A549 (cell line): Measurements from ENCODE around the gene KCTD3. TPM values are rescaled to one million over a fixed set of nuclear protein-coding genes. Genes with fewer than 3 reads are reported as not detected.

Source experiments
- ATAC-seq, 2 experiments: fragments of 200-7000 bp in 1 of 2; fragments of >200 bp in 1 of 2; cut with Nextera tagmentation in 1 of 2; cut with Tn5 transposase in 1 of 2; 3 replicates each; pipeline versions ENCODE4 v1.8.0 to v1.9.1; 2018 to 2020; ENCODE audit warnings: mild to moderate bottlenecking in 1 of 2, moderate library complexity in 1 of 2
- CTCF ChIA-PET: fragments of 300-600 bp; sonication (Branson Sonifier 250); formaldehyde crosslinking; extraction: SDS; loops from one replicate; lab custom pipeline; 2021; ENCODE audit warnings: antibody characterized with exemption, inconsistent platforms; lab: Yijun Ruan, JAX
- POLR2A ChIA-PET: fragments of 350-600 bp; formaldehyde crosslinking; extraction: SDS; loops from one replicate; lab custom pipeline; 2021; ENCODE audit warnings: antibody characterized with exemption, inconsistent platforms; lab: Yijun Ruan, JAX
- DNase-seq, 2 experiments: peaks; one replicate each; pipeline versions ENCODE4 v3.0.0 to v3.0.0-alpha.2; 2011 to 2016; ENCODE audit warnings: low read depth in 1 of 2, low spot score in 1 of 2
- FAIRE-seq: peaks from 2 replicates; lab custom pipeline; 2011; peaks lifted over from hg19 to GRCh38; lab: Jason Lieb, UNC
- H3K27ac ChIP-seq, 2 experiments: fragments of >200 bp; sonication (Bioruptor Twin); formaldehyde crosslinking; 3 replicates each; pipeline ENCODE4 v1.5.1; 2016 to 2017
- H3K4me1 ChIP-seq: fragments of >200 bp; sonication (Bioruptor Twin); formaldehyde crosslinking; 3 replicates; pipeline ENCODE4 v1.6.1; 2016
- H3K4me2 ChIP-seq: fragments of >200 bp; sonication (Bioruptor Twin); formaldehyde crosslinking; 3 replicates; pipeline ENCODE4 v1.6.1; 2016
- H3K4me3 ChIP-seq: fragments of >200 bp; sonication (Bioruptor Twin); formaldehyde crosslinking; 3 replicates; pipeline ENCODE4 v1.5.1; 2016
- H3K9me3 ChIP-seq: fragments of >200 bp; sonication (Bioruptor Twin); formaldehyde crosslinking; 3 replicates; pipeline ENCODE4 v1.6.1; 2016
- ATOH8 ChIP-seq: fragments of 250-450 bp; sonication (Bioruptor Pico); IDR thresholded peaks from 2 replicates; pipeline ENCODE4 v1.5.0; 2020; ENCODE audit warnings: low read depth, mild to moderate bottlenecking, moderate library complexity
- BCL3 ChIP-seq: fragments of >200 bp; sonication (Bioruptor Twin); formaldehyde crosslinking; IDR thresholded peaks from 3 replicates; pipeline ENCODE4 v1.6.1; 2016
- BHLHE40 ChIP-seq: IDR thresholded peaks from 2 replicates; pipeline ENCODE4 v1.6.1; 2012; ENCODE audit warnings: low read depth, low read length, inconsistent platforms
- CBX2 ChIP-seq: fragments of 200-600 bp; sonication (generic); IDR thresholded peaks from 2 replicates; pipeline ENCODE4 v1.6.1; 2016; ENCODE audit warnings: low read depth, mild to moderate bottlenecking, borderline replicate concordance
- CHD2 ChIP-seq: fragments of 150-350 bp; IDR thresholded peaks from 2 replicates; pipeline ENCODE4 v1.6.1; 2014; ENCODE audit warnings: low read length; ENCODE audit not compliant: partially characterized antibody
- CHD4 ChIP-seq: fragments of 200-600 bp; sonication (generic); IDR thresholded peaks from 2 replicates; pipeline ENCODE4 v1.6.1; 2016; ENCODE audit warnings: antibody characterized with exemption, mild to moderate bottlenecking, borderline replicate concordance
- EP300 ChIP-seq, 2 experiments: fragments of >200 bp; sonication (Bioruptor Twin); formaldehyde crosslinking; IDR thresholded peaks; 2 replicates in 1 of 2; 3 replicates in 1 of 2; pipeline ENCODE4 v1.6.1; 2016 to 2017
- FOSL2 ChIP-seq, 2 experiments: fragments of 450-650 bp in 1 of 2; fragments of >200 bp in 1 of 2; sonication (Bioruptor Twin) in 1 of 2; formaldehyde crosslinking; IDR thresholded peaks; 2 replicates each; pipeline versions ENCODE4 v1.5.0 to v1.6.1; 2016 to 2020; ENCODE audit warnings: mild to moderate bottlenecking in 1 of 2, moderate library complexity in 1 of 2
- FOXS1 ChIP-seq: fragments of 250-450 bp; sonication (Bioruptor Pico); IDR thresholded peaks from 2 replicates; pipeline ENCODE4 v1.5.0; 2020; ENCODE audit warnings: mild to moderate bottlenecking, moderate library complexity
- HES2 ChIP-seq: fragments of >200 bp; sonication (Bioruptor Twin); formaldehyde crosslinking; IDR thresholded peaks from 2 replicates; pipeline ENCODE4 v1.6.1; 2016
- HMGXB4 ChIP-seq: fragments of 250-450 bp; sonication (Bioruptor Pico); IDR thresholded peaks from 2 replicates; pipeline ENCODE4 v1.5.0; 2021; ENCODE audit warnings: mild to moderate bottlenecking, moderate library complexity, borderline replicate concordance
- HOXB5 ChIP-seq: fragments of 250-450 bp; sonication (Bioruptor Pico); IDR thresholded peaks from 2 replicates; pipeline ENCODE4 v1.5.0; 2020; ENCODE audit warnings: mild to moderate bottlenecking, moderate library complexity
- JUNB ChIP-seq: fragments of >200 bp; sonication (Bioruptor Twin); formaldehyde crosslinking; IDR thresholded peaks from 2 replicates; pipeline ENCODE4 v1.6.1; 2016
- MAFK ChIP-seq: fragments of 450-650 bp; IDR thresholded peaks from 2 replicates; pipeline ENCODE4 v1.6.1; 2014; ENCODE audit not compliant: partially characterized antibody
- MAX ChIP-seq: IDR thresholded peaks from 2 replicates; pipeline ENCODE4 v1.6.1; 2012
- NFE2L2 ChIP-seq: fragments of 150-350 bp; conservative IDR thresholded peaks from 2 replicates; pipeline ENCODE4 v1.6.1; 2014; ENCODE audit warnings: low read length
- NPAS2 ChIP-seq: fragments of 250-450 bp; sonication (Bioruptor Pico); IDR thresholded peaks from 2 replicates; pipeline ENCODE4 v1.8.0; 2022; ENCODE audit warnings: mild to moderate bottlenecking, moderate library complexity, borderline replicate concordance
- NR3C1 ChIP-seq: fragments of >200 bp; sonication (Bioruptor Twin); formaldehyde crosslinking; IDR thresholded peaks from 3 replicates; pipeline ENCODE4 v1.6.1; 2017
- PBX3 ChIP-seq: IDR thresholded peaks from 2 replicates; pipeline ENCODE4 v1.6.1; 2012
- POLR2A ChIP-seq: IDR thresholded peaks from 2 replicates; pipeline ENCODE4 v1.6.1; 2012; ENCODE audit warnings: mild to moderate bottlenecking, low read length
- RAD21 ChIP-seq, 2 experiments: fragments of >200 bp in 1 of 2; sonication (Bioruptor Twin) in 1 of 2; formaldehyde crosslinking in 1 of 2; IDR thresholded peaks in 1 of 2; conservative IDR thresholded peaks in 1 of 2; 2 replicates in 1 of 2; 3 replicates in 1 of 2; pipeline ENCODE4 v1.6.1; 2012 to 2018; ENCODE audit warnings: inconsistent platforms in 1 of 2
- RARB ChIP-seq: fragments of 250-450 bp; sonication (Bioruptor Pico); IDR thresholded peaks from 2 replicates; pipeline ENCODE4 v1.8.0; 2021; ENCODE audit warnings: mild to moderate bottlenecking, moderate library complexity
- RNF2 ChIP-seq: fragments of 200-600 bp; sonication (generic); IDR thresholded peaks from 2 replicates; pipeline ENCODE4 v1.6.1; 2016; ENCODE audit warnings: low read depth, mild to moderate bottlenecking, antibody characterized with exemption, moderate library complexity, borderline replicate concordance
- SMC3 ChIP-seq: fragments of >200 bp; sonication (Bioruptor Twin); formaldehyde crosslinking; IDR thresholded peaks from 3 replicates; pipeline ENCODE4 v1.6.1; 2018; ENCODE audit warnings: inconsistent platforms
- TFCP2L1 ChIP-seq: fragments of 250-450 bp; sonication (Bioruptor Pico); IDR thresholded peaks from 2 replicates; pipeline ENCODE4 v1.5.0; 2021; ENCODE audit warnings: mild to moderate bottlenecking
- USF2 ChIP-seq: fragments of 450-650 bp; IDR thresholded peaks from 2 replicates; pipeline ENCODE4 v1.6.1; 2014; ENCODE audit warnings: antibody characterized with exemption
- ZFP36 ChIP-seq: fragments of 450-650 bp; IDR thresholded peaks from 2 replicates; pipeline ENCODE4 v1.6.1; 2014; ENCODE audit warnings: borderline replicate concordance; ENCODE audit not compliant: partially characterized antibody
- ZNF302 ChIP-seq: fragments of 250-450 bp; sonication (Bioruptor Pico); IDR thresholded peaks from 2 replicates; pipeline ENCODE4 v1.9.0; 2021; ENCODE audit warnings: inconsistent platforms, mild to moderate bottlenecking, moderate library complexity
- ZSCAN20 ChIP-seq: fragments of 250-450 bp; sonication (Bioruptor Pico); IDR thresholded peaks from 2 replicates; pipeline ENCODE4 v1.8.0; 2022; ENCODE audit warnings: mild to moderate bottlenecking, moderate library complexity
- WGBS: methylation state at CpG from one replicate; pipeline ENCODE4 v1.1.6; 2017; ENCODE audit errors: missing lambda C conversion rate; 5-methylcytosine and 5-hydroxymethylcytosine counted together
- polyA plus RNA-seq, 4 experiments: library from polyadenylated mRNA; depleted of rRNA in 3 of 4; stranded (reverse); fragments of >200 nt; fragmentation: RNase III in 1 of 4; extraction: RNeasy Plus Mini Kit Qiagen cat#74134 plus additional on column Dnase treatment in 1 of 4; gene quantifications; 2 replicates in 3 of 4; 3 replicates in 1 of 4; pipeline ENCODE4 v1.2.3, GENCODE V29; 2011 to 2017

The KCTD3 gene
- polyA plus RNA-seq, 2 of the 4 experiments (the other 2 are of a cell fraction): 33.0 to 69.4 TPM

GRCh38 chr1:215539803-215540570, 27.1 kb upstream of the KCTD3 start (continued):
- TF ChIP-seq HMGXB4 (CRISPR knock-in tag): no peak
- TF ChIP-seq MAFK: no peak
- TF ChIP-seq CBX2: no peak
- no peak for TF ChIP-seq ZNF302 (CRISPR knock-in tag)
- TF ChIP-seq RAD21 (conservative IDR thresholded peaks at IDR 0.05 in 1 of 2, IDR thresholded peaks at IDR 0.05 in 1 of 2): no peak
- TF ChIP-seq POLR2A: no peak
- TF ChIP-seq, all 56 proteins: peak for 0

GRCh38 chr1:215542301-215542700, 24.8 kb upstream of the KCTD3 start:
- no peak for FAIRE-seq
- 4% methylated on average over 1 of the region's 1 CpG for WGBS
- no peak overlapping the region for H3K4me2 ChIP-seq
- ChIA-PET POLR2A (no interaction called here), CTCF (no interaction called here)
- TF ChIP-seq SMC3 (no peak), PBX3 (no peak), RNF2 (no peak), CBX2 (no peak), CHD4 (no peak), JUNB (no peak), RARB (CRISPR knock-in tag) (no peak), HOXB5 (CRISPR knock-in tag) (no peak), RAD21 (conservative IDR thresholded peaks at IDR 0.05 in 1 of 2, IDR thresholded peaks at IDR 0.05 in 1 of 2) (no peak), EP300 (IDR thresholded peaks at IDR 0.05) (no peak), HES2 (no peak), NR3C1 (no peak)
- no peak overlapping the region for H3K27ac ChIP-seq
- no peak for DNase-seq
- no peak for ATAC-seq
- peaks cover 12% of the 10 kb centered on the region; the same call in 1 of the 3 replicates for H3K9me3 ChIP-seq
- no peaks in the 10 kb centered on the region for H3K4me1 ChIP-seq
- H3K4me3 ChIP-seq: no peak overlapping the region

- POLR2A ChIA-PET: no interaction called here
- CTCF ChIA-PET: interaction anchor here (1.1 kb wide), 1 partner anchor 17 kb away, joined by 3 read pairs; no protein-coding TSS in a partner anchor
- Histone ChIP-seq H3K9me3 (peaks cover 12% of the 10 kb centered on the region; the same call in 1 of the 3 replicates), H3K4me2 (no peak overlapping the region), H3K4me3 (no peak overlapping the region), H3K4me1 (no peaks in the 10 kb centered on the region), H3K27ac (no peak overlapping the region)
- FAIRE-seq: no peak
- no peak for DNase-seq
- 49% methylated on average over 2 of the region's 2 CpGs for WGBS
- ATAC-seq: no peak
- TF ChIP-seq CHD2 (no peak), ZFP36 (no peak), ZNF302 (CRISPR knock-in tag) (no peak), ZSCAN20 (CRISPR knock-in tag) (no peak), TFCP2L1 (CRISPR knock-in tag) (no peak), ATOH8 (no peak), USF2 (no peak), NPAS2 (CRISPR knock-in tag) (no peak), SMC3 (no peak), MAX (no peak), FOSL2 (IDR thresholded peaks at IDR 0.05) (no peak), FOSL2 (CRISPR knock-in tag; IDR thresholded peaks at IDR 0.05) (no peak), NFE2L2 (no peak), RAD21 (conservative IDR thresholded peaks at IDR 0.05 in 1 of 2, IDR thresholded peaks at IDR 0.05 in 1 of 2) (no peak), BCL3 (no peak), FOXS1 (CRISPR knock-in tag) (no peak), CBX2 (no peak), BHLHE40 (no peak)
These were observed 23.9 kb upstream of the KCTD3 start for GRCh38 chr1:215543191-215543606.
